SK-N-SH treated with all-trans-retinoic acid at 6 μM for 48 hours (cell line): ENCODE measurements around the gene ARHGAP26.

Source experiments
- ATAC-seq: fragments of 200-7000 bp; cut with Tn5 transposase; 3 replicates; pipeline ENCODE4 v1.9.1; 2020; ENCODE audit warnings: mild to moderate bottlenecking, moderate library complexity
- ARNTL ChIP-seq: fragments of 450-650 bp; formaldehyde crosslinking; IDR thresholded peaks from 2 replicates; pipeline ENCODE4 v1.5.0; 2020; ENCODE audit warnings: low read depth, mild to moderate bottlenecking, moderate library complexity, borderline replicate concordance
- BACH2 ChIP-seq: fragments of 250-450 bp; sonication (Bioruptor Pico); IDR thresholded peaks from 2 replicates; pipeline ENCODE4 v1.9.0; 2021; ENCODE audit warnings: mild to moderate bottlenecking, borderline replicate concordance
- CREB5 ChIP-seq: fragments of 250-450 bp; sonication (Bioruptor Pico); IDR thresholded peaks from 2 replicates; pipeline ENCODE4 v1.5.1; 2020; ENCODE audit warnings: low read depth, mild to moderate bottlenecking, moderate library complexity
- CSDC2 ChIP-seq: fragments of 250-450 bp; sonication (Bioruptor Pico); IDR thresholded peaks from 2 replicates; pipeline ENCODE4 v1.5.0; 2020; ENCODE audit warnings: mild to moderate bottlenecking, moderate library complexity
- CSRNP3 ChIP-seq: fragments of 250-450 bp; sonication (Bioruptor Pico); IDR thresholded peaks from 2 replicates; pipeline ENCODE4 v1.5.1; 2021; ENCODE audit warnings: mild to moderate bottlenecking, moderate library complexity
- ESRRG ChIP-seq: fragments of 250-450 bp; sonication (Bioruptor Pico); IDR thresholded peaks from 2 replicates; pipeline ENCODE4 v1.6.1; 2021; ENCODE audit warnings: mild to moderate bottlenecking
- GLIS3 ChIP-seq: fragments of 250-450 bp; sonication (Bioruptor Pico); IDR thresholded peaks from 2 replicates; pipeline ENCODE4 v1.5.0; 2020; ENCODE audit warnings: mild to moderate bottlenecking, moderate library complexity
- ISL1 ChIP-seq: fragments of 250-450 bp; sonication (Bioruptor Pico); IDR thresholded peaks from 2 replicates; pipeline ENCODE4 v2.1.2; 2022; ENCODE audit warnings: mild to moderate bottlenecking, moderate library complexity
- OSR1 ChIP-seq: fragments of 250-450 bp; sonication (Bioruptor Pico); IDR thresholded peaks from 2 replicates; pipeline ENCODE4 v1.8.0; 2022; ENCODE audit warnings: moderate library complexity, mild to moderate bottlenecking, inconsistent platforms
- PATZ1 ChIP-seq: fragments of 250-450 bp; sonication (Bioruptor Pico); IDR thresholded peaks from 2 replicates; pipeline ENCODE4 v1.8.0; 2020; ENCODE audit warnings: mild to moderate bottlenecking, moderate library complexity, borderline replicate concordance
- POU6F1 ChIP-seq: fragments of 250-450 bp; sonication (Bioruptor Pico); IDR thresholded peaks from 2 replicates; pipeline ENCODE4 v1.8.0; 2021; ENCODE audit warnings: low read depth, mild to moderate bottlenecking, moderate library complexity, borderline replicate concordance
- PPARA ChIP-seq: fragments of 250-450 bp; sonication (Bioruptor Pico); IDR thresholded peaks from 2 replicates; pipeline ENCODE4 v1.5.0; 2020; ENCODE audit warnings: mild to moderate bottlenecking, borderline replicate concordance
- RARB ChIP-seq: fragments of 250-450 bp; sonication (Bioruptor Pico); IDR thresholded peaks from 2 replicates; pipeline ENCODE4 v1.8.0; 2021; ENCODE audit warnings: mild to moderate bottlenecking, moderate library complexity
- TCF4 ChIP-seq: fragments of 250-450 bp; sonication (Bioruptor Pico); IDR thresholded peaks from 2 replicates; pipeline ENCODE4 v1.8.0; 2021; ENCODE audit warnings: mild to moderate bottlenecking, moderate library complexity, borderline replicate concordance
- TOX ChIP-seq: fragments of 250-450 bp; sonication (Bioruptor Pico); IDR thresholded peaks from 2 replicates; pipeline ENCODE4 v1.8.0; 2021; ENCODE audit warnings: mild to moderate bottlenecking, moderate library complexity, borderline replicate concordance
- TSHZ2 ChIP-seq: fragments of 250-450 bp; sonication (Bioruptor Pico); IDR thresholded peaks from 2 replicates; pipeline ENCODE4 v1.5.0; 2020; ENCODE audit warnings: mild to moderate bottlenecking, moderate library complexity
- ZFP3 ChIP-seq: fragments of 250-450 bp; sonication (Bioruptor Pico); IDR thresholded peaks from 2 replicates; pipeline ENCODE4 v1.5.0; 2020; ENCODE audit warnings: mild to moderate bottlenecking, moderate library complexity
- ZFP30 ChIP-seq: fragments of 450-650 bp; formaldehyde crosslinking; IDR thresholded peaks from 2 replicates; pipeline ENCODE4 v1.5.0; 2022; ENCODE audit warnings: mild to moderate bottlenecking, moderate library complexity
- ZNF565 ChIP-seq: fragments of 450-650 bp; formaldehyde crosslinking; conservative IDR thresholded peaks from 2 replicates; pipeline ENCODE4 v1.5.0; 2020; ENCODE audit warnings: low read depth, mild to moderate bottlenecking, moderate library complexity
- ZNF70 ChIP-seq: fragments of 450-650 bp; formaldehyde crosslinking; IDR thresholded peaks from 2 replicates; pipeline ENCODE4 v1.5.0; 2020; ENCODE audit warnings: mild to moderate bottlenecking, moderate library complexity
- ZNF8 ChIP-seq: fragments of 450-650 bp; formaldehyde crosslinking; IDR thresholded peaks from 2 replicates; pipeline ENCODE4 v1.5.0; 2020; ENCODE audit warnings: mild to moderate bottlenecking, moderate library complexity

The ARHGAP26 gene

GRCh38 chr5:142836048-142836447 lies 65.9 kb downstream of the ARHGAP26 start:
- TF ChIP-seq BACH2 (CRISPR knock-in tag): no peak
- no peak for TF ChIP-seq ZNF8 (CRISPR knock-in tag)
- no peak for TF ChIP-seq CREB5 (CRISPR knock-in tag)
- no peak for TF ChIP-seq ZFP3 (CRISPR knock-in tag)
- TF ChIP-seq PATZ1 (CRISPR knock-in tag): no peak
- no peak for TF ChIP-seq RARB
- no peak for TF ChIP-seq OSR1 (CRISPR knock-in tag)
- TF ChIP-seq TSHZ2 (CRISPR knock-in tag): no peak
- TF ChIP-seq CSRNP3 (CRISPR knock-in tag): no peak
- no peak for TF ChIP-seq ZNF565 (CRISPR knock-in tag)
- TF ChIP-seq TOX (CRISPR knock-in tag): no peak
- no peak for TF ChIP-seq ISL1 (CRISPR knock-in tag)
- TF ChIP-seq ARNTL (CRISPR knock-in tag): no peak
- TF ChIP-seq ZFP30 (CRISPR knock-in tag): no peak
- no peak for TF ChIP-seq GLIS3
- no peak for TF ChIP-seq POU6F1
- TF ChIP-seq ESRRG: no peak
- no peak for ATAC-seq

- no peak for ATAC-seq
- TF ChIP-seq CSDC2 (CRISPR knock-in tag) (no peak), ZNF565 (CRISPR knock-in tag) (no peak), ZNF8 (CRISPR knock-in tag) (no peak), ZNF70 (CRISPR knock-in tag) (no peak), CREB5 (CRISPR knock-in tag) (no peak), ZFP3 (CRISPR knock-in tag) (no peak), ISL1 (CRISPR knock-in tag) (no peak), POU6F1 (no peak), OSR1 (CRISPR knock-in tag) (no peak), TCF4 (no peak), ESRRG (no peak), GLIS3 (no peak), CSRNP3 (CRISPR knock-in tag) (no peak), PPARA (CRISPR knock-in tag) (no peak), TOX (CRISPR knock-in tag) (no peak), ARNTL (CRISPR knock-in tag) (no peak), ZFP30 (CRISPR knock-in tag) (no peak)
Measured at GRCh38 chr5:142837081-142837725, 67.0 kb downstream of the ARHGAP26 start.
